Mesodermal cell (in vitro differentiated cells): ENCODE measurements around the gene UBC.
"Not testable (repeated sequence)": the region's sequence is repeated elsewhere in the genome, so short reads cannot be mapped to it uniquely, and the experiment has no call there.

Experiments
- H3K27ac ChIP-seq: 2 replicates; pipeline ENCODE4 v1.7.0; 2013; ENCODE audit warnings: mild to moderate bottlenecking, low read depth, low read length, moderate library complexity; ENCODE audit not compliant: severe bottlenecking
- H3K36me3 ChIP-seq: 2 replicates; pipeline ENCODE4 v1.7.1; 2013; ENCODE audit warnings: mild to moderate bottlenecking, low read length, moderate library complexity; ENCODE audit not compliant: control insufficient read depth, insufficient read depth
- H3K4me1 ChIP-seq: one replicate; pipeline ENCODE4 v1.7.1; 2013; ENCODE audit warnings: mild to moderate bottlenecking, low read length; ENCODE audit not compliant: insufficient read depth, control insufficient read depth, poor library complexity, severe bottlenecking
- H3K4me3 ChIP-seq: 2 replicates; pipeline ENCODE4 v1.7.0; 2013; ENCODE audit warnings: low read length, control low read depth, mild to moderate bottlenecking; ENCODE audit not compliant: insufficient read depth, poor library complexity, severe bottlenecking; ENCODE audit errors: extremely low read depth
- H3K9me3 ChIP-seq: 2 replicates; pipeline ENCODE4 v1.7.1; 2013; ENCODE audit warnings: mild to moderate bottlenecking, low read length, moderate library complexity; ENCODE audit not compliant: control insufficient read depth
- WGBS, 2 experiments: methylation state at CpG; one replicate each; pipeline ENCODE4 v1.1.5; 2013; ENCODE audit warnings: missing lambda C conversion rate in 2 of 2; ENCODE audit not compliant: insufficient coverage in 2 of 2; 5-methylcytosine and 5-hydroxymethylcytosine counted together

UBC gene

DNA sequence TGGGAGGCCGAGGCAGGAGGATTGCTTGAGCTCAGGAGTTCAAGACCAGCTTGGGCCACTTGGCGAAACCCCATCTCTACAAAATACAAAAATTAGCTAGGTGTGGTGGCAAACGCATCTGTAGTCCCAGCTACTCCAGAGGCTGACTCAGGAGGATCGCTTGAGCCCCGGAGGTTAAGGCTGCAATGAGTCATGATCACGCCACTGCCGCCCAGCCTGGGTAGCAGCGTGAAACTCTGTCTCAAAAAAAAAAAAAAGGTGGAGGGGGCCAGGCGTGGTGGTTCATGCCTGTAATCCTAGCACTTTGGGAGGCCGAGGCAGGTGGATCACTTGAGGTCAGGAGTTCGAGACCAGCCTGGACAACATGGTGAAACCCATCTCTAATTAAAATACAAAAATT, 34.1 kb downstream of the UBC start:
- not testable (repeated sequence) for H3K9me3 ChIP-seq, H3K36me3 ChIP-seq, H3K27ac ChIP-seq, H3K4me3 ChIP-seq
- 89 to 96% methylated on average over 8 to 11 of the region's 11 CpGs for WGBS, 2 experiments
- H3K4me1 ChIP-seq: peaks cover 10% of the 10 kb centered on the region

DNA sequence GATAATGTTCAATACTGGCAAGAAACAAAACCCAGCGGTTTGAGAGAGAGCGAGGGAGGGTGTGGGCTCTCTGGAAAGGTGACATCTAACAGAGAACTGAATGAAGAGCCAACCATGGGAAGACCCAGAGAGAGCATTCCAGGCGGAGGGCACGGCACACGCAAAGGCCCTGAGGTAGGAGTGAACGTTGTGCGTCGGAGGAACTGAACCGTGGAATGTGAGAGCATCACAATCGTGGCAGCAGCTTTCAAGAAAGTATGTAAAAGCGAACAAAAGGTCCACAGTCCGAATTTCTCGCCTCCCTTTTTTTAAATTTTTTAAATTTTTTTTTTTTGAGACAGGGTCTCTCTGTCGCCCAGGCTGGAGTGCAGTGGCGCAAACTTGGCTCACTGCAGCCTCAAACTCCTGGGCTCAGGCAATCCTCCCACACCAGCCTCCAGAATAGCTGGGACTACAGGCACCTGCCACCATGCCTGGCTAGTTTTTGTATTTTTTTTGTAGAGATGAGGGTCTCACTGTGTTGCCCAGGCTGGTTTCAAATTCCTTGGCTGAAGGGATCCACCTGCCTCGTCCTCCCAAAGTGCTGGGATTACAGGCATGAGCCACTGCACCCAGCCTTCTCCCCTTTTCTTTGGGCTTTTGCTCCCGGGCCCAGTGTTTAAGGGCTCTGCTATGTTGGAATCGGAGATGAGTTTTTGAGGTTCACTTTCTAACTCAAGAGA, 35.5 kb downstream of the UBC start:
- H3K4me3 ChIP-seq: no peak overlapping the region
- H3K9me3 ChIP-seq: no peaks in the 10 kb centered on the region
- H3K4me1 ChIP-seq: peaks cover 4% of the 10 kb centered on the region
- no peak overlapping the region for H3K27ac ChIP-seq
- no peaks in the 10 kb centered on the region for H3K36me3 ChIP-seq
- 91 to 95% methylated on average over 14 to 15 of the region's 18 CpGs for WGBS, 2 experiments

DNA sequence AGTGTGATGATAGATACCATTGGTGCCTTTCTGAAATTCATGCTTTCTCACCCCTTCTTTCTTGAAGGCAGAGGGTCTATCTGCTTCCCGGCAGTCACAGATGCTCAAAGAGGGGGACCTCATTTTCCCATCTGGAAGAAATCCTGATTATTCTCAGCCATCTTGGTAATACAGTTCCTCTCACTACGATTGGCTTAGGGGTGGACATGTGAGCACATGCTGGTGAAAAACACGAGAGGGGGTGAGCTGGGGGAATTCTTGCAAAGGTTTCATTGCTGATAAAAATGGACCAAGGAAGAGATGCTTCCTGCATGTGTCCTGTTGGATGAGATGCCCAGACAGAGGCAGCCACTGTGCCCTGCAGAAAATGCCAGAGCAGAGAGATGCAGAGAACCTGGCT, 37.0 kb downstream of the UBC start:
- Histone ChIP-seq H3K4me1 (no peaks in the 10 kb centered on the region), H3K36me3 (no peaks in the 10 kb centered on the region), H3K9me3 (no peaks in the 10 kb centered on the region), H3K27ac (no peak overlapping the region), H3K4me3 (no peak overlapping the region)
- WGBS, 2 experiments: 66 to 71% methylated on average over 3 of the region's 3 CpGs

DNA sequence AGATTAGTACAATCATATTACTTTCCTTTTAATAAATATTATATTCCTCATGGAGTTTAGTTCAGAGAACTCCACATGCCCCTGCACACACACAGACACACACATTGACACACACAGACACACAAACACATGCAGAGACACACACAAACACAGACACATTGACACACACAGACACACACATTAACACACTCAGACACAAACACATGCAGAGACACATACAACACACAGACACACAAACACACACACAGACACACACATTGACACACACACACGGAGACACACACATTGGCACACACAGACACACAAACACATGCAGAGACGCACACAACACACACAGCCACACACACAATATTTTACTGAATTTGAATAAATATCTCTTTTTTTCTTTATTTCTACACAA, 38.3 kb downstream of the UBC start:
- WGBS, 2 experiments: 100% methylated on average over 1 of the region's 2 CpGs; no CpG with 5 or more reads in 1 of the 2 experiments
- Histone ChIP-seq H3K4me1 (peaks cover 10% of the 10 kb centered on the region), H3K36me3 (no peaks in the 10 kb centered on the region), H3K4me3 (no peak overlapping the region), H3K9me3 (no peaks in the 10 kb centered on the region), H3K27ac (no peak overlapping the region)

DNA sequence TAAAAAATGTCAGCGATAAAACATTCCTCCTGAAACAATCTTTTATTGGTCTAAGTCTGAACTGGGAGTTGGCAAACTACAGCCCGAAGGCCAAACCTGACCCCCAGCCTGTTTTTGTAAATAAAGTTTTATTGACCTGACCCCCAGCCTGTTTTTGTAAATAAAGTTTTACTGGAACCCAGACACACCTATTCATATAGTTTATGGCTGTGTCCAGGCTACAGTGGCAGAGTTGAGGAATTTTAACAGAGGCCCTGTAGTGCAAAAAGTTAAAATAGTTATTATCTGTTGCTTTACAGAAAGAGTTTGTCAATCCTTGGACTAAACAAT, 38.7 kb downstream of the UBC start:
- WGBS, 2 experiments: 91 to 100% methylated on average over 1 of the region's 2 CpGs
- Histone ChIP-seq H3K4me3 (no peak overlapping the region), H3K9me3 (no peaks in the 10 kb centered on the region), H3K27ac (no peak overlapping the region), H3K4me1 (peaks cover 13% of the 10 kb centered on the region), H3K36me3 (no peaks in the 10 kb centered on the region)

DNA sequence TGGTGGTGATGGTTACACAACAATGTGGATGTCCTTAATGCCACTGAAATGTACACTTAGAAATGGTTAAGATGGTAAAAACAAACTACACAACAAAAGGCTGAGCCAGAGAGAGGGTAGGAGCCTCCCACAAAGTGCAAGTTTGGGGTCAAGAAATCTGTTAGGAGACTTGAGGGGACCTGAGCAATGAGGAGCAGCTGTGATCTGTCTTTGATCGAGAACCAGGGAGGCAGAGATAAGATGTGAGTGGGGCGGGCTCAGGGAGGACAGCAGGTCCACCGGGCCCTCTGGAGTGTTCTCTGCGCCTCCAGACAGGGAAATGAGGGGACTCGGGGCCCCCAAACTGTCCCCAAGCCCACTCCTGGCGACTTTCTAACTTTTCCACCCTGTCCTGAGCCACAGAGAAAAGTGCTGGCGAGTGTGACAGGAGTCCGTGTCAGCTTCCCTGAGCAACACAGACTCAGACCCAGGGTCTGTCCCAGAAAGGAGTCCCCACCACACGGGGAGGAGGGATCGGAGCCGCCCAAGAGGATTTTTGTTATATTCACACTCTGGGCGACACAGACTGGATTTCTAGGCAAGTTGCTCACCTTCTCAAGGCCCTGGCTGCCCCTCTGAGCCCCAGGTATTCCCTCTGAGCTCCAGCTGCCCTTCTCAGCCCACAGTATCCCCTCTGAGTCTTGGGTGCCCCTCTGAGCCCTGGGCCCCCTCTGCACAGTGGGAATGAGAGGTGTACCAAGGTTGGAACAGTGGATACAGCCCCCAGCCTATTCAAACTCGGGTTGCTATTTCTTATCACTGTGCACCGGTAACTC, 39.3 kb downstream of the UBC start:
- Histone ChIP-seq H3K4me3 (no peak overlapping the region), H3K9me3 (no peaks in the 10 kb centered on the region), H3K27ac (no peak overlapping the region), H3K36me3 (no peaks in the 10 kb centered on the region), H3K4me1 (peaks cover 13% of the 10 kb centered on the region)
- 86 to 93% methylated on average over 12 of the region's 14 CpGs for WGBS, 2 experiments

DNA sequence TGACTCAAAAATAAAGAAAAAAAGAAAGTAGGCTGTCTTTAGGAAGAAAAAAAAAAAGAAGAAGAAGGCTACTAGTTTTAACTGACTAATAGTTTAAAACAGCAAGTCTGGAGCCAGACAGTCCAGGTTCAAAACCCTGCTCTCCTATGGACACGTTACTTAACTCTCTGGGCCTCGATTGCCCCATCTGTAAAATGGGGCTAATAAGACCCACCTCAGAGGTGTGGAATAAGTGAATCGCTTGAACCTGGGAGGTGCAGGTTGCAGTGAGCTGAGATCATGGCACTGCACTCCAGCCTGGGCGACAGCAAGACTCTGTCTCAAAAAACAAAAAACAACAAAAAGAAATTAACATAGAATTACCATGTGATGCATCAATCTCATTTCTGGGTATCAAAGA, 40.3 kb downstream of the UBC start:
- no peak overlapping the region for H3K27ac ChIP-seq
- WGBS, 2 experiments: 92 to 94% methylated on average over 2 to 3 of the region's 4 CpGs
- H3K4me1 ChIP-seq: peaks cover 16% of the 10 kb centered on the region
- no peaks in the 10 kb centered on the region for H3K9me3 ChIP-seq
- H3K4me3 ChIP-seq: no peak overlapping the region
- H3K36me3 ChIP-seq: no peaks in the 10 kb centered on the region

DNA sequence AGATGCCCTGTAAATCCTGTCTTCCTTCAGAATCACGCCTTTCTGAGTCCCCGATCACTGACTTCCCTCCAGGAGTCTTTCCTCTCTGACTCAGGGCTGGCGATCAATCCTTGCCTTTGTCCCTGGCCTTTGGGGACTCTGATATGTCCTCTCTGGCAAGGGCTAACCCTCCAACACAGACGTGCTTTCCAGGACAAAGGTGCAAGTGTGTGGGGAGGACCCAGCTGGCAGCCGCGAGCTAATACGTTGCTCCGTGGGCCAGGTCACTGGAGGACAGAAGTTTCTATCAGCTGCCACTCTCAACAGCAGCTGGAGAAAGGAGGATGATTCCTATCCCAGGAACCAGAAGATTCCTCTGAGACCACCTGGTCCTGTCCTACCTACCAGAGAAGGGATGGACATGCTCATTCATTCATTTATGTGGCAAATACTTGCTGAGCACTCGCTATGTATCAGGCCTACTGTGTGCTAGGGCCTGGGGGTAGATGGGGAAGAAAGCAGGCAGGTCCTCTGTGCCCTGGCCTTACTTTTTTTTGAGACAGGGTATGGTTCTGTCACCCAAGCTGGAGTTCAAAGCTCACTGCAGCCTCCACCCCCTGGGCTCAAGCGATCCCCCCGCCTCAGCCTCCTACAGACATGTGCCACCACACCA, 42.3 kb downstream of the UBC start:
- Histone ChIP-seq H3K36me3 (no peaks in the 10 kb centered on the region), H3K9me3 (no peaks in the 10 kb centered on the region), H3K27ac (peak overlapping the region; percentile 41), H3K4me1 (peaks cover 16% of the 10 kb centered on the region), H3K4me3 (no peak overlapping the region)
- WGBS, 2 experiments: 84 to 88% methylated on average over 8 to 9 of the region's 11 CpGs

DNA sequence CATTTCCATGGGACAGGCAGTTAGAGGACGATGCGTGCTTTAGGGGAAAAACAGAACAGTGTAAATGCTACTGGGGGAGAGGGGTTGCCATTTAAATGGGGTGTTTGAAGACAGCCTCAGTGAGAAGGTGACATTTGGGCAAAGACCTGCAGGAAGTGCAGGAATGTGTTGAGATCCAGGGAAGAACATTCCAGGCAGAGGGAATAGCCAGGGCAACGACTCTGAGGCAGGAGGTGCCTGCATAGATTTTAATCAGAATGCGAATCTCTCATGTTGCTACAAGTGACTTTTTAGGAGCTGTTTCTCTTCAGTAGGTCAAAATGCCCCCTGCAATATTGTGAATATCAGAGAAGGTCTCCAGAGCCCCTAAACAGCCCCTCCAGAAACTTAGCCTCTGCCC, 43.2 kb downstream of the UBC start:
- 61 to 80% methylated on average over 4 of the region's 4 CpGs for WGBS, 2 experiments
- Histone ChIP-seq H3K27ac (no peak overlapping the region), H3K36me3 (no peaks in the 10 kb centered on the region), H3K9me3 (no peaks in the 10 kb centered on the region), H3K4me1 (peaks cover 16% of the 10 kb centered on the region), H3K4me3 (no peak overlapping the region)

DNA sequence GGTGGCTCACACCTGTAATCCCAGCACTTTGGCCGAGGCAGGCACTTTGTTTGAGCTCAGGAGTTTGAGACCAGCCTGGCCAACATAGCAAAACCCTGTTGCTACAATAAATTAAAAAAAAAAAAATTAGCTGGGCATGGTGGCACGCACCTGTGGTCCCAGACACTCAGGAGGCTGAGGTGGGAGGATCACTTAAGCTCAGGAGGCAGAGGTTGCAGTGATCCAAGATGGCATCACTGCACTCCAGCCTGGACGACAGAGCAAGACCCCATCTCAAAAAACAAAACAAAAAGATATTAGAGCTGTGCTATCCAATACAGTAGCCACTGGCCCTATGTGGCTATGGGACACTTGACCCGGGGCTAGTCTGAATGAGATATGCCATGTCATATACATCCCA, 43.9 kb downstream of the UBC start:
- H3K9me3 ChIP-seq: no peaks in the 10 kb centered on the region
- peaks cover 16% of the 10 kb centered on the region for H3K4me1 ChIP-seq
- no peak overlapping the region for H3K27ac ChIP-seq
- no peaks in the 10 kb centered on the region for H3K36me3 ChIP-seq
- 93 to 100% methylated on average over 2 to 3 of the region's 4 CpGs for WGBS, 2 experiments
- H3K4me3 ChIP-seq: no peak overlapping the region
